Measurements from ENCODE around the gene TEX51. TPM values are rescaled to one million over a fixed set of nuclear protein-coding genes. Genes with fewer than 3 reads are reported as not detected.

TEX51 gene
- total RNA-seq, 4 donors from 2014 or later: not detected

DNA sequence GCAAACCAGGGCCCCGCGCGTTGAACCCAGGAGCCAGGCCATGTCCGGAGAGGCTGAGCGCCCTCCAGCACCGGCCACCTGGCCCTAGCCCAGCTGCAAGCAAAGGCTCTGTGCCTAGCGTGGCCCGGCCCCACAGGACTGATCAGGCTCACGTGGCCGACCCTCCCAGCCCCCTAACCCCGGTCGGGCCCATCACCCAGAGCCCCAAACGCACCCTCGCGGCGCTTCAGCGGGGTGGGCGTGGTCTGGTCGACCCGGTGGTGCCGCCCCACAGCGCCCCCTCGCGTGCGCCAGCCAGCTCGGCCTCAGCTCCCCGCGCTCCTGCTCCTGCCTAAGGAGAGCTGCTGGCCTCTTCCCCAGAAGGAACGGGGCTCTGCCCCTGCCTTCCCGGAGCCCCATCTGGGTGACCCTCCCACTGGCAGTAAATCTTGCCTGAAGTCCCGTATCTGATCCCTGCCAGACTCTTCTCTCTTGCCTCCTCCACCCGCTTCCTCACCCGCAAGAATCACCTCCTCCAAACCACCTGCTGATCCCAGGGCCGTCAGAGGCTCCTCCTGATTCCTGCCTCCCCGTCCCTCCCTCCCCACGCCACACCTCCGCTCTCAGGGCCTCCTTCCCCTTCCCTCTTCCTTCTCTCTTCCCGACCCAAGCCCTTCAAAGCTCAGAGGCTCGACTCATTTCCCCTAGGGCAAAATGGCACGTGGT, 12.3 kb upstream of the TEX51 start:
- Histone ChIP-seq H3K27ac (peak overlapping the region in 1 of 4 donors; percentile 31), H3K9me3 (no peaks in the 10 kb centered on the region)
- peak; percentile 75 for ATAC-seq

DNA sequence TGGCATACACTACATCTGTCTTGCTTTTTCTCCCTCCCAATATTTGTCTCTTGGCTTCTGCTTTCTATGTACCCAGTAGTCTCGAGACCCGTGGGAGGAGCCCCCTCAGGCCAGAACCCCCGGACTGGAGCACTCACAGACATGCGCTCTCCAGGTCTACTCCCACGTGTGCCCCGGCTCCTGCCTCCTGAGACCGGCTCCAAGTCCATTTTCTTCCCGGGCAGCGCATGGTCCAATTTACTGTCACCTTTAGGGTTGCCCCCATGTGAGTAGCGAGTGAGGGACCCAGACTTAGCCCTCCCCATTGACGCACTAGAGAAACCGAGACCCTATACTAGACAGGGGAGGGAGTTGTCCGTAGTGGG, 11.8 kb upstream of the TEX51 start:
- Histone ChIP-seq H3K36me3 (no peaks in the 10 kb centered on the region), H3K27me3 (peaks cover 18% of the 10 kb centered on the region), H3K4me1 (peaks cover 0 to 16% (median 0%) of the 10 kb centered on the region in 3 donors), H3K9me3 (no peaks in the 10 kb centered on the region), H3K4me3 (no peak overlapping the region), H3K27ac (no peak overlapping the region)
- TF ChIP-seq EP300 (IDR thresholded peaks at IDR 0.05) (no peak), POLR2AphosphoS5 (IDR thresholded peaks at IDR 0.05) (no peak), POLR2A (IDR thresholded peaks at IDR 0.05) (no peak)
- TF ChIP-seq, protein P1, sequence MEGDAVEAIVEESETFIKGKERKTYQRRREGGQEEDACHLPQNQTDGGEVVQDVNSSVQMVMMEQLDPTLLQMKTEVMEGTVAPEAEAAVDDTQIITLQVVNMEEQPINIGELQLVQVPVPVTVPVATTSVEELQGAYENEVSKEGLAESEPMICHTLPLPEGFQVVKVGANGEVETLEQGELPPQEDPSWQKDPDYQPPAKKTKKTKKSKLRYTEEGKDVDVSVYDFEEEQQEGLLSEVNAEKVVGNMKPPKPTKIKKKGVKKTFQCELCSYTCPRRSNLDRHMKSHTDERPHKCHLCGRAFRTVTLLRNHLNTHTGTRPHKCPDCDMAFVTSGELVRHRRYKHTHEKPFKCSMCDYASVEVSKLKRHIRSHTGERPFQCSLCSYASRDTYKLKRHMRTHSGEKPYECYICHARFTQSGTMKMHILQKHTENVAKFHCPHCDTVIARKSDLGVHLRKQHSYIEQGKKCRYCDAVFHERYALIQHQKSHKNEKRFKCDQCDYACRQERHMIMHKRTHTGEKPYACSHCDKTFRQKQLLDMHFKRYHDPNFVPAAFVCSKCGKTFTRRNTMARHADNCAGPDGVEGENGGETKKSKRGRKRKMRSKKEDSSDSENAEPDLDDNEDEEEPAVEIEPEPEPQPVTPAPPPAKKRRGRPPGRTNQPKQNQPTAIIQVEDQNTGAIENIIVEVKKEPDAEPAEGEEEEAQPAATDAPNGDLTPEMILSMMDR (IDR thresholded peaks at IDR 0.05): no peak
- WGBS, 2 donors (ENCODE audit: low coverage in 1 of 2): 93% methylated on average over 8 of the region's 13 CpGs; no CpG with 5 or more reads in 1 of the 2 donors
- no peak for ATAC-seq

More for the DNA sequence above, 12.3 kb upstream of the TEX51 start:
- Histone ChIP-seq H3K4me1 (peaks cover 0 to 16% (median 0%) of the 10 kb centered on the region in 3 donors), H3K36me3 (no peaks in the 10 kb centered on the region), H3K27me3 (peaks cover 18% of the 10 kb centered on the region), H3K4me3 (peak overlapping the region; percentile 6 to 49)
- TF ChIP-seq, protein P1 (IDR thresholded peaks at IDR 0.05): peak in 3 of 4 experiments; percentile 31 to 78 (median 53)
- no peak for TF ChIP-seq POLR2AphosphoS5 (IDR thresholded peaks at IDR 0.05)
- 17 to 29% methylated on average over 8 to 10 of the region's 40 CpGs for WGBS, 2 donors (ENCODE audit: low coverage in 1 of 2)

DNA sequence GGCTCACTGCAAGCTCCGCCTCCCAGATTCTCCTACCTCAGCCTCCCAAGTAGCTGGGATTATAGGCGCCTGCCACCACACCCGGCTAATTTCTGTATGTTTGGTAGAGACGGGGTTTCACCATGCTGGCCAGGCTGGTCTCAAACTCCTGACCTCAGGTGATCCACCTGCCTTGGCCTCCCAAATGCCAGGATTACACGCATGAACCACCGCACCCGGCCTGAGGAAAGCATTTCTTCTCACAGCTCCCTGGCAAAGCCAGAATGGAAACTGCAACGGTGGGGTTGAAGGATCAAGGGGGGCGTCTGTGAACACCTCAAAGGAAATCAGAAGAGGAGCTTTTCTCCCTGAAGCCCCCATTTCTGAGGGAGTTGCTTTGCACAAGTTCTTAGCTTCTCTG, 11.2 kb upstream of the TEX51 start:
- TF ChIP-seq EP300 (IDR thresholded peaks at IDR 0.05) (no peak), POLR2A (IDR thresholded peaks at IDR 0.05) (no peak), POLR2AphosphoS5 (IDR thresholded peaks at IDR 0.05) (no peak)
- TF ChIP-seq, protein P1 (IDR thresholded peaks at IDR 0.05): no peak
- H3K27me3 ChIP-seq: peaks cover 18% of the 10 kb centered on the region
- ATAC-seq: no peak
- 67 to 92% methylated on average over 1 to 4 of the region's 9 CpGs for WGBS, 2 donors (ENCODE audit: low coverage in 1 of 2)
- no peak overlapping the region for H3K4me3 ChIP-seq
- no peaks in the 10 kb centered on the region for H3K36me3 ChIP-seq
- H3K9me3 ChIP-seq: no peaks in the 10 kb centered on the region
- H3K4me1 ChIP-seq: peaks cover 0 to 16% (median 0%) of the 10 kb centered on the region in 3 donors
- H3K27ac ChIP-seq: no peak overlapping the region

DNA sequence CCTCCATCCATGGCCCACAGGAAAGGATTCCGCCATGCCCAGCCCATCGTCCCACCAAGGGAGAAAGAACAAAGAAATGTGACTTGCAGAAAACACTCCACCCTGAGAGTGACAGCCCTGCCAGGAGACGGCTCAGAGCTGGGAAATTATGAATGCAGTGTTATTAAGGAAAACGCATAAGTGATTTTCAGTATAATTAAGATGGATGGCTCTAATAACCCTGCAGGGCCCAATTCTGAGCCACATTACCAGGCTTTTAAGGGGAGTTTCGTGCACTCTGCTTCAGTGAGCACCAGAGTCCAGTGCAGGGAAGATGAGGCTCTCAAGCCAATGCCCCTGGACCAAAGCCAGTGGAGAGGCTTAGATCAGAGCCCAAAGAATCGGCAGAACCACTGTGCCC, 10.6 kb upstream of the TEX51 start:
- TF ChIP-seq EP300 (IDR thresholded peaks at IDR 0.05) (no peak), POLR2AphosphoS5 (IDR thresholded peaks at IDR 0.05) (no peak), POLR2A (IDR thresholded peaks at IDR 0.05) (no peak)
- TF ChIP-seq, protein P1 (IDR thresholded peaks at IDR 0.05): no peak
- ATAC-seq: no peak
- WGBS, 2 donors (ENCODE audit: low coverage in 1 of 2): 58 to 100% methylated on average over 1 to 2 of the region's 6 CpGs

DNA sequence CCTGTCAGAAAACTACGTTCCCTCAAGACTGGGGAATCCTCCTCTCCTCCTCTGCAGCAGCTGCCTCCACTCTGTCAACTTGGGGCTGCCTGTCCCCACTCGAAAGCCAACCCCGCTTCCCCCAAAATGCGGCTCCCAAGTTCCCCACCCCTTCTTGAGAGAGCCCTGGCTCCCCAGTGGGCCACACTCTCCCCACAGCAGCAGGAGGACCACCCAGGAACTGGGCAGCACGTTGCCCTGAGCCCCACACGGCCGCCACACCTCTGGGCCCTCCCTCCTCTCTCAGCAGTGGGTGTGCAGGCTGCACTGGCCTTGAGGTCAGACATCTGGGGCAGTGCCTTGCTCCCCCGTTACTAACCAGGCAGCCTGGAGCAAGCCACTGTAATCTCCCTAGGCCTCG, 9.6 kb upstream of the TEX51 start:
- Histone ChIP-seq H3K27me3 (peaks cover 18% of the 10 kb centered on the region), H3K9me3 (no peaks in the 10 kb centered on the region), H3K27ac (no peak overlapping the region), H3K4me3 (no peak overlapping the region), H3K4me1 (peaks cover 0 to 16% (median 0%) of the 10 kb centered on the region in 3 donors), H3K36me3 (no peaks in the 10 kb centered on the region)
- no peak for TF ChIP-seq POLR2AphosphoS5 (IDR thresholded peaks at IDR 0.05)
- TF ChIP-seq POLR2A (IDR thresholded peaks at IDR 0.05): no peak
- TF ChIP-seq, protein P1 (IDR thresholded peaks at IDR 0.05): no peak
- no peak for TF ChIP-seq EP300 (IDR thresholded peaks at IDR 0.05)
- WGBS, 2 donors (ENCODE audit: low coverage in 1 of 2): 80% methylated on average over 7 of the region's 9 CpGs; no CpG with 5 or more reads in 1 of the 2 donors
- no peak for ATAC-seq

More for the DNA sequence above, 10.6 kb upstream of the TEX51 start:
- Histone ChIP-seq H3K4me1 (peaks cover 0 to 16% (median 0%) of the 10 kb centered on the region in 3 donors), H3K27me3 (peaks cover 18% of the 10 kb centered on the region), H3K4me3 (no peak overlapping the region), H3K9me3 (no peaks in the 10 kb centered on the region), H3K36me3 (no peaks in the 10 kb centered on the region), H3K27ac (no peak overlapping the region)
